Measurements from ENCODE around the gene CNFN. TPM values are rescaled to one million over a fixed set of nuclear protein-coding genes. Genes with fewer than 3 reads are reported as not detected.

Gene CNFN
- total and polyA plus RNA-seq, 8 donors, result 0.32 to 3.2 (median 0.55) TPM; not detected in 1

GRCh38 chr19:42388851-42389489 lies 1.1 kb downstream of the CNFN start:
- H3K9me3 ChIP-seq, result no peaks in the 10 kb centered on the region
- H3K27ac ChIP-seq, result no peak overlapping the region
- H3K4me1 ChIP-seq, result peaks cover 0 to 12% of the 10 kb centered on the region in 2 donors
- no peak for TF ChIP-seq CTCF (IDR thresholded peaks at IDR 0.05)
- no peak for ATAC-seq
- intact Hi-C loops (cut with DNase I), result no loop called here
- no peak overlapping the region for H3K4me3 ChIP-seq
- H3K27me3 ChIP-seq, result peaks cover 9 to 67% of the 10 kb centered on the region in 2 donors
- no peaks in the 10 kb centered on the region for H3K36me3 ChIP-seq
- no peak for DNase-seq

- peak; percentile 93 for ATAC-seq
- Histone ChIP-seq H3K27ac (no peak overlapping the region), H3K4me1 (peaks cover 0 to 12% of the 10 kb centered on the region in 2 donors), H3K9me3 (no peaks in the 10 kb centered on the region), H3K36me3 (no peaks in the 10 kb centered on the region), H3K4me3 (peak overlapping the region; percentile 26 to 44), H3K27me3 (peaks cover 9 to 85% of the 10 kb centered on the region in 2 donors)
- intact Hi-C loops (cut with DNase I), result no loop called here
- peak in 3 of 4 donors; percentile 39 to 91 (median 65) for DNase-seq
- peak in 1 of 2 donors; percentile 48 for TF ChIP-seq CTCF (IDR thresholded peaks at IDR 0.05)
These were observed 3.0 kb downstream of the CNFN start for GRCh38 chr19:42386974-42387707.

- no peak overlapping the region for H3K4me3 ChIP-seq
- DNase-seq, result no peak
- no peak for ATAC-seq
- intact Hi-C loops (cut with DNase I), result no loop called here
- no peak overlapping the region for H3K27ac ChIP-seq
- peaks cover 0 to 15% of the 10 kb centered on the region in 2 donors for H3K36me3 ChIP-seq
- H3K4me1 ChIP-seq, result no peaks in the 10 kb centered on the region
- no peaks in the 10 kb centered on the region for H3K9me3 ChIP-seq
- no peak for TF ChIP-seq CTCF (IDR thresholded peaks at IDR 0.05)
- H3K27me3 ChIP-seq, result peaks cover 8 to 58% of the 10 kb centered on the region in 2 donors
These were observed 9.9 kb downstream of the CNFN start for GRCh38 chr19:42380155-42380554.

GRCh38 chr19:42378225-42379215 lies 11.6 kb downstream of the CNFN start:
- H3K4me3 ChIP-seq, result no peak overlapping the region
- intact Hi-C loops (cut with DNase I), result no loop called here
- H3K36me3 ChIP-seq, result peaks cover 0 to 19% of the 10 kb centered on the region in 2 donors
- DNase-seq, result no peak
- no peak for TF ChIP-seq CTCF (IDR thresholded peaks at IDR 0.05)
- no peak for ATAC-seq
- no peaks in the 10 kb centered on the region for H3K9me3 ChIP-seq
- H3K27me3 ChIP-seq, result peaks cover 8 to 45% of the 10 kb centered on the region in 2 donors
- H3K27ac ChIP-seq, result no peak overlapping the region
- no peaks in the 10 kb centered on the region for H3K4me1 ChIP-seq

All from left lung (tissue), 10 donors.